Right ventricle myocardium inferior (tissue), 1 donor: ENCODE results near the gene IL1RAPL2. TPM values are rescaled to one million over a fixed set of nuclear protein-coding genes. Genes with fewer than 3 reads are reported as not detected.
A peak's percentile ranks its signal among the peaks of the same experiment; 100 is the strongest.
"Not testable (repeated sequence)": the region's sequence is repeated elsewhere in the genome, so short reads cannot be mapped to it uniquely, and the experiment has no call there.

ENCODE experiments used
- ATAC-seq: fragments of 200-7000 bp; cut with Tn5 transposase; one replicate; pipeline ENCODE4 v1.9.1; 2020; ENCODE audit warnings: mild to moderate bottlenecking, moderate library complexity
- DNase-seq: peaks from one replicate; pipeline ENCODE4 v3.0.0; 2021; ENCODE audit errors: missing footprints
- intact Hi-C: fragments of 100-400 bp; cut with DNase I; formaldehyde crosslinking; loops from one replicate; pipeline ENCODE4 v1.11.0; 2022
- total RNA-seq: library from RNA; stranded (reverse); fragmentation: NEBNext Ultra II Directional; extraction: Animal tissue kit (Norgen Biotek cat#: 25700); gene quantifications from one replicate; pipeline ENCODE4 v1.2.1, GENCODE V29; 2021
- donor health status: DM: no; HTN: yes; CAD: no; lungs with severe emphysema.

The IL1RAPL2 gene
- total RNA-seq, 1 donor from 2014 or later = not detected

- DNase-seq (no peak), ATAC-seq (peak; percentile 34)
- intact Hi-C loops = no loop called here
Observed at GRCh38 chrX:105765691-105766090, 1199.7 kb downstream of the IL1RAPL2 start.

GRCh38 chrX:105773801-105774200, 1207.8 kb downstream of the IL1RAPL2 start:
- ATAC-seq (no peak), DNase-seq (no peak)
- intact Hi-C loops = no loop called here

- DNase-seq (no peak), ATAC-seq (no peak)
- intact Hi-C loops = no loop called here
Observed at GRCh38 chrX:105775679-105776078, 1209.7 kb downstream of the IL1RAPL2 start.

GRCh38 chrX:105781804-105782203, 1215.8 kb downstream of the IL1RAPL2 start:
- ATAC-seq (no peak), DNase-seq (no peak)
- intact Hi-C loops = no loop called here

GRCh38 chrX:105796877-105797276, 1230.9 kb downstream of the IL1RAPL2 start:
- not testable (repeated sequence) for DNase-seq

GRCh38 chrX:105803891-105804290, 1237.9 kb downstream of the IL1RAPL2 start:
- ATAC-seq = no peak
- DNase-seq = no peak
- intact Hi-C loops = no loop called here

More at GRCh38 chrX:105796877-105797276, 1230.9 kb downstream of the IL1RAPL2 start:
- intact Hi-C loops, ATAC-seq: not testable (repeated sequence)

GRCh38 chrX:105805655-105806054, 1239.7 kb downstream of the IL1RAPL2 start:
- DNase-seq, intact Hi-C loops, ATAC-seq: not testable (repeated sequence)

GRCh38 chrX:105816517-105816916, 1250.5 kb downstream of the IL1RAPL2 start:
- DNase-seq = no peak
- ATAC-seq = no peak
- intact Hi-C loops = no loop called here
